Measurements from ENCODE around the gene DOCK1.

Gene DOCK1

GRCh38 chr10:127368929-127369328, 463.7 kb downstream of the DOCK1 start:
- DNase-seq, result no peak

DNA sequence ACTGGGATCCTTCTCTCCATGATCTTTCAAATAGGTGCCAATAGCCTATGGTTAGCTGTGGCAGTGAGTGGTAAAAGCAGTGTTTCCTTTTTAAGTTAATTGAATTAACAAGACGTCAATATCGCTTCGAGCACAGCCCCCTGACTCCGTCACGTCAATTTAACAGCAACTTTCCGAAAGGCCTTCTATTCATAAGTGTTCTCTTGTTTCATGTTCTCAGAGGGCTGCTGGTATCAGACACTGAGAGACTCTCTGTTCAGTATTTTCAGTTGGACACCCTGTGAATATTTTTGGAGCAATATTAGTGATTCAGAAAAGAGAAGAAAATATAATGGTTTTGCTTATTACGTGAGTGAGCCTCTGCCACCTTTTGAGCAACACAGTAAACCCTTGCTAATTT, 465.4 kb downstream of the DOCK1 start:
- no peak for DNase-seq

DNA sequence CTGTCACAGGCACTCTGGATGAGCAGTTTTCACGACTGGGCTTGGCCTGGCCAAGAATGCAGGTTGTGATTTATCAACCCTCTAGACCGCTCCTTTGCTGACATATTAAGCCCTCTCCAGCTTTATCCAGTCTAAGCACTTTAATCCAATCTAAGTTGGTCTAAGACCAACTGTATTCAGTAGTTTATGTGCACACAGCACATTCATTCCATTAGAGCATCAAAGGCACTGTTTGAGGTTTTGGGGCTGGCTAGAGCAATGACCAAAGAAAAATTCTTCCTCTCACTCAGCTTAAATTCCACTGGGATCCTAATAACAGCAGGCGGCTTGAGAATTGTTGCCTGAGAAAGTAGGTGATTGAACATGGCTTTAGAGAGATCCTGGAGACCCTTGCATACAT, 467.1 kb downstream of the DOCK1 start:
- no peak for DNase-seq

GRCh38 chr10:127374074-127374680, 468.9 kb downstream of the DOCK1 start:
- DNase-seq, result no peak

GRCh38 chr10:127374901-127375300, 469.7 kb downstream of the DOCK1 start:
- no peak for DNase-seq

- no peak for DNase-seq
These were observed 470.2 kb downstream of the DOCK1 start for GRCh38 chr10:127375461-127375860.

DNA sequence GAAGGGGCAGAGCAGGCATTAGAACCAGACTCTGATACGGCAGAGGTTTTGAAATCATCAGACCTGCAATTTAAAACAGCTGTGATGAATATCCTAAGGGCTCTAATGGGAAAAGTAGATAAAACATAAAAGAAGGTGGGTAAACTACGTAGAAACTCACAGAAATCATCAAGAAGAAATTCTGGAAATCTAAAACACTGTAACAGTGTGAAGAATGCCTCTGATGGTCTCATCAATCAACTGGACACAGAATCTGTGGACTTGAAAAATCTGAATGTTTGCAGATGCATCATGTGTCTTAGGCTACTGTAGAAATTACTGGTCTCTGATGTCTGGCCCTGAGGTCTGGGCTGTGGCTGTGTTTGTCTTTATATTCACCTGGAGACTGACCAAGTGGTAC, 470.8 kb downstream of the DOCK1 start:
- no peak for DNase-seq

GRCh38 chr10:127378628-127379027, 473.4 kb downstream of the DOCK1 start:
- no peak for DNase-seq

DNA sequence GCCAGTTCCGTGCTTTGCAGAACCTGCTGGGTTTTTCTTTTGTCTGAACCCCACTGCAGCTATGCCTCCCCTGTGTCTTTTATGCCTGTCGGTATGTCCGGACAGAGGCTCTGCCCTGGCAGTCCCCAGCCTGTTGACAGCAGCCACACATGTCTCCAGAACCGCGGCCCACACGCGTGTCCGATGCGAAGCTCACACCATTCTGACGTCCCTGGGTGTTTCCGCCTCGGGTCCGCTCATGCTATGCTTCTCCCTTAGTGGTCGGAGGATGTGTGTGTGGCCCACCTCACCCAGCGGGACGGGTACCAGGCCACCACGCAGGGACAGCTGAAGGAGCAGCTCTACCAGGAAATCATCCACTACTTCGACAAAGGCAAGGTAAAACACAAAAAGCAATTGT, 479.3 kb downstream of the DOCK1 start:
- DNase-seq, result no peak

DNA sequence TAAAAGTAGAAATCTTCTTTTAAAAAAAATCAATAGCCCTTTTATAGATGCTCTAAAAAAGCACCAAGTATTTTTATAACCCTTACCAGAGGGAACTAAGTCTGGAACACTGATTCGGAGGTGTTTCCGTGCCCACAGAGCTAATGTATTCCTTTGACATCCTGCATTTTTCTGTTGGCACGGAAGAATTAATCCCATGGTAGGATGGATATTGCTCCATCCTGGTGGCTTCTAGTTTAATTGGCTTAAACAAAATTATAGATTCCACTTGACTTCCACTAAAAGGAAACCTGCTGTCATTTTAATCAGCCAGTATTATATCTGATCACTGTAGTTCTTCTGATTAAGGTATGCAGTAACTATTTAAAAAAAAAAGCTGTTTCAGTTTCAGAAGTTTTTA, 479.8 kb downstream of the DOCK1 start:
- no peak for DNase-seq

- DNase-seq, result no peak
These were observed 481.5 kb downstream of the DOCK1 start for GRCh38 chr10:127386606-127387327.

- DNase-seq, result no peak
These were observed 486.6 kb downstream of the DOCK1 start for GRCh38 chr10:127391875-127392274.

DNA sequence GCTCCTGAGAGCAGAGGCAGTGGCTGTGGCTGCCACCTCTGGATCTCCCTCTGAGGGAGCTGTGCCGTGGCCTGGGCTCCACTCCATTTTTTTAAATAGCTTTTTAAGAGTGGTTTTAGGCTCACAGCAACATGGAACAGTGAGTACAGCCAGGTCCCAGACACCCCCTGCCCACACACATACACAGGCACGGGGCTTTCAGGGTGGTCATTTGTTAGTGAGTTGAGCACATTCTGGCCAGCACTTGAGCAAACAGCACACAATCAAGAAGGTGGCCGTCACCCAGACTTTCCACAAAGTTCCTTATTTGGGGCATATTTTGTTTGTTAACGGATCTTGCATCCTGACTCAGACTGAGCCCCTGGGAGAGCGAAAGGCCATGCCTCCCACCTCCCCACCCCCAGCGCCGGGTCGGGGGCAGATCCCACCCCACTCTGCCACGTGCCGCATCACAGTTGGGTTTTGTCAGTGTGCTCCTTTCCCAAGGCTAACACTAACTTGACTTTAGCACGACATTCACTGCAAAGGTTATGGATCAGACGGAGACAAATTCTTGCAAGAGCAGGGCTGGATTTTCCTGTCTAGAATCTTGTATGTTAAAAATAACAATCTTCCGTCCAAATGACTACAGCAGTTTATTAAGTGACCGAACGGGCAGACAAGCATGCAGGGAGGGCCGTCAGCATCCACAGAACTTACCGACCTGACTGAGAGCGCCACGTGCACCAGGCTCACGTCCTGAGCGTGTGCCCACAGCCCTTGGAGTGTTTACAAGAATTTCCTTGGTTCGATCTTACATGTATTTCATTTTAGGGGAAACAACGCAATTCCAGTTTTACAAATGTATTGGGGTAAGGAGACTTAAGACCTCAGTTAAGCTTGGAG, 487.4 kb downstream of the DOCK1 start:
- DNase-seq, result no peak

GRCh38 chr10:127398140-127398970, 493.1 kb downstream of the DOCK1 start:
- peak in 1 of 2 donors; percentile 11 for DNase-seq

- no peak for DNase-seq
These were observed 493.7 kb downstream of the DOCK1 start for GRCh38 chr10:127398971-127399365.

GRCh38 chr10:127399668-127400067, 494.4 kb downstream of the DOCK1 start:
- DNase-seq, result no peak

DNA sequence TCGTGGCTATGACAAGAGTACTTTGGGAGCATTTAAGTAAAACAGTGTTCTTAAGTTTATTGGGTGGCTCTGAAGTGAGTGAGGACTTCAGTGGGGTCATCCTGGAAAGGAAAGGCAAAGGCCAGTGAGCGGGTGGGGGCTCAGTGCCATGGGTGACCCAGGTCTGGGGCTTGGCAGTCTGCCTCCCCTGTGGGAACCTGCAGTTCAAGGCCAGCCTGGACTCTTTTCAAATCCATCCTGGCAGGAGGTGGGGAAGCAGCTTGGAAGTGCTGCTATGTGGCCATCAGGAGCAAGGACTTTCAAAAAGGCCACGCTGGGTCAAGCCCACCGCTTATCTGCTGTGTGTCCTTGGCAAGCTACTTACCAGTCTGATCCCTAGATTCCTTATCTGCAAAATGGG, 495.0 kb downstream of the DOCK1 start:
- no peak for DNase-seq

DNA sequence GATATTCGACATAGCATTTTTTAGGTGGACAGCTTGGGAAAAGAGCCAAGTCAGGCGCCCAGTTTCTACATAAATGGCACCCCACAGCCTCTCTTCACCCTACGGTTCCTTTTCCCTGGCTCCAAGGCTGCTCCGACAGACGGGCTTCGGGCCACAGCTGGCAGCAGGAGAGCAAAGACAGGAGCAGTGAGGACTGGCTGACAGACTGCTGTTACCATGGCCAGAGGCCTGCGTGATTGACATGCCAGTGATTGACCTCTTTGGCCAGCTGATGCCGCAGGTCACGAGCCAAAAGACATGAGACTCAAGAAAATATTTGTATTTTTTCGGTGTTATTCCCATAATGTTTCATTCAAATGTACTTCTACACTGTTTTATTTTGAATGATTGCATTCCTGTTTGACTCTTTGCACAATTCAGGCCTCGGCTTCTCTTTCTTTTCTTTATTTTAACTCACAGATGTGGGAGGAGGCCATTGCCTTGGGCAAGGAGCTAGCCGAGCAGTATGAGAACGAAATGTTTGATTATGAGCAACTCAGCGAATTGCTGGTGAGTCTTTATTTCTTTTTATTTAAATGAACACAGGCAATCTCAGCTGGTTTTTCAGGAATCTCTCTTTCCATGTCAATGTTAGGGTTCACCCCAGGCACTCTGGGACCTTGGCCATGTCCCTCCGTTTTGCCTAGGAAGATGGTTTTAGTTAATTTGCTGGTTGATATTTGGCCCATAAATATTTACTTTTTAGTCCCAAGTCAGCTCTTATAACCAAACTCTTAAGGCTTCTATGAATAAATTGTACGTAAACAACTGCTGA, 497.6 kb downstream of the DOCK1 start:
- DNase-seq, result no peak

GRCh38 chr10:127405221-127405620, 500.0 kb downstream of the DOCK1 start:
- DNase-seq, result no peak

- no peak for DNase-seq
These were observed 500.9 kb downstream of the DOCK1 start for GRCh38 chr10:127406018-127406550.

DNA sequence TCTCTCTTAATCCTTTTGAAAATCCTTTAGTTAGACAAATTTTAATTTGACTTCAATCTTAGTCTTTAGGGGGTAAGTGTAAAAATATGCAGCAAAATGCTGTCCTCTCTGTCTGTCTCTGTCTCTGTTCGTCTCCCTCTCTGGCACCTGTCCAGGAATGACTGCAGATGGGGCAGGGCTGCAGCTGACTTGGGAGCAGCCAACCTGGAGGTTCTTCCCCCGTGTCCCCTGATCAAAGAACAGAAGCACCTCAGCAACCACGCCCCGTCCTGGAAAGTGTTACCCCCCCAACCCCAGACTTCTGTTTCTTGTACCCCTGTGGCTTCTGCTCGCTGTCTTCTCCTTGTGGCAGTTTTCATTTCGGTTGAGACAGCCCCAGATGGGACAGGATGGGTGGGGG, 502.3 kb downstream of the DOCK1 start:
- DNase-seq, result no peak
